ENCODE data around the gene NTM. TPM values are rescaled to one million over a fixed set of nuclear protein-coding genes. Genes with fewer than 3 reads are reported as not detected.

The NTM gene
- polyA plus RNA-seq, 1 donor (not counting 4 experiments of a cell fraction or from before 2014, with no cell fraction given) = 47.9 TPM

GRCh38 chr11:132147464-132147863 lies 777.0 kb downstream of the NTM start:
- dilution Hi-C loops (cut with MboI; ENCODE audit: extremely low pct_ligation_motif_present, low sequenced_read_pairs) = no loop called here
- Histone ChIP-seq H3K9ac (ENCODE audit: control insufficient read depth, extremely low read depth, insufficient read depth, low read length) (no peak overlapping the region), H4K20me1 (ENCODE audit: control insufficient read depth, extremely low read depth, insufficient read depth, low read length) (no peaks in the 10 kb centered on the region), H3K36me3 (ENCODE audit: control insufficient read depth in 2 of 2, extremely low read depth in 1 of 2, insufficient read depth in 2 of 2, low read length in 2 of 2) (no peaks in the 10 kb centered on the region), H3K4me1 (ENCODE audit: control insufficient read depth, extremely low read depth, insufficient read depth, low read length) (peaks cover 2% of the 10 kb centered on the region), H3K79me2 (ENCODE audit: control insufficient read depth, insufficient read depth, low read length) (no peaks in the 10 kb centered on the region), H3K4me2 (ENCODE audit: control insufficient read depth, extremely low read depth, insufficient read depth, low read depth, low read length) (no peak overlapping the region), H3K27me3 (ENCODE audit: control insufficient read depth, extremely low read depth, insufficient read depth, low read length) (no peaks in the 10 kb centered on the region), H3K9me1 (ENCODE audit: control insufficient read depth, extremely low read depth, insufficient read depth, low read length) (no peaks in the 10 kb centered on the region), H3K27ac (ENCODE audit: control insufficient read depth, insufficient read depth, low read length) (no peak overlapping the region), H3K4me3 (ENCODE audit: control insufficient read depth in 2 of 3, extremely low read depth in 1 of 3, insufficient read depth in 2 of 3, low read depth in 1 of 3, low read length in 3 of 3) (no peak overlapping the region), H3K9me3 (ENCODE audit: control insufficient read depth, low read depth, low read length) (no peaks in the 10 kb centered on the region), H2AFZ (ENCODE audit: control insufficient read depth, low read length) (no peak overlapping the region)
- TF ChIP-seq EZH2 (IDR thresholded peaks at IDR 0.05; ENCODE audit: low read length) (no peak), CTCF (optimal IDR thresholded peaks at IDR 0.05 in 1 of 3, IDR thresholded peaks at IDR 0.05 in 1 of 3, conservative IDR thresholded peaks at IDR 0.05 in 1 of 3; ENCODE audit: extremely low read depth in 1 of 3, insufficient read depth in 2 of 3, low read length in 3 of 3) (no peak)
- DNase-seq (ENCODE audit: low read depth, low spot score) = no peak
- FAIRE-seq = no peak

GRCh38 chr11:132154781-132155180 lies 784.4 kb downstream of the NTM start:
- no peak for DNase-seq (ENCODE audit: low read depth, low spot score)
- H3K4me3 ChIP-seq (ENCODE audit: control insufficient read depth in 2 of 3, extremely low read depth in 1 of 3, insufficient read depth in 2 of 3, low read depth in 1 of 3, low read length in 3 of 3) = no peak overlapping the region
- H2AFZ ChIP-seq (ENCODE audit: control insufficient read depth, low read length) = no peak overlapping the region
- H3K9ac ChIP-seq (ENCODE audit: control insufficient read depth, extremely low read depth, insufficient read depth, low read length) = no peak overlapping the region
- H3K36me3 ChIP-seq (ENCODE audit: control insufficient read depth in 2 of 2, extremely low read depth in 1 of 2, insufficient read depth in 2 of 2, low read length in 2 of 2) = no peaks in the 10 kb centered on the region
- dilution Hi-C loops (cut with MboI; ENCODE audit: extremely low pct_ligation_motif_present, low sequenced_read_pairs) = no loop called here
- H4K20me1 ChIP-seq (ENCODE audit: control insufficient read depth, extremely low read depth, insufficient read depth, low read length) = no peaks in the 10 kb centered on the region
- no peak for FAIRE-seq
- H3K79me2 ChIP-seq (ENCODE audit: control insufficient read depth, insufficient read depth, low read length) = no peaks in the 10 kb centered on the region
- H3K9me1 ChIP-seq (ENCODE audit: control insufficient read depth, extremely low read depth, insufficient read depth, low read length) = no peaks in the 10 kb centered on the region
- no peak overlapping the region for H3K27ac ChIP-seq (ENCODE audit: control insufficient read depth, insufficient read depth, low read length)
- H3K9me3 ChIP-seq (ENCODE audit: control insufficient read depth, low read depth, low read length) = no peaks in the 10 kb centered on the region
- peaks cover 11% of the 10 kb centered on the region for H3K4me1 ChIP-seq (ENCODE audit: control insufficient read depth, extremely low read depth, insufficient read depth, low read length)
- no peak overlapping the region for H3K4me2 ChIP-seq (ENCODE audit: control insufficient read depth, extremely low read depth, insufficient read depth, low read depth, low read length)
- no peaks in the 10 kb centered on the region for H3K27me3 ChIP-seq (ENCODE audit: control insufficient read depth, extremely low read depth, insufficient read depth, low read length)
- no peak for TF ChIP-seq EZH2 (IDR thresholded peaks at IDR 0.05; ENCODE audit: low read length)
- no peak for TF ChIP-seq CTCF (optimal IDR thresholded peaks at IDR 0.05 in 1 of 3, IDR thresholded peaks at IDR 0.05 in 1 of 3, conservative IDR thresholded peaks at IDR 0.05 in 1 of 3; ENCODE audit: extremely low read depth in 1 of 3, insufficient read depth in 2 of 3, low read length in 3 of 3)
